Stomach (tissue), 4 donors: ENCODE data around the gene MCUB.

Experiments
- CTCF ChIP-seq, 7 experiments: fragments of 450-650 bp in 4 of 7; fragments of 200-600 bp in 3 of 7; sonication (generic) in 3 of 7; IDR thresholded peaks; one replicate each; pipeline ENCODE4 v1.5.1; 2016 to 2019; ENCODE audit warnings: antibody characterized with exemption in 7 of 7, control low read depth in 2 of 7, mild to moderate bottlenecking in 1 of 7
- EP300 ChIP-seq: sonication (generic); formaldehyde crosslinking; IDR thresholded peaks from one replicate; pipeline ENCODE4 v1.6.1; 2017; ENCODE audit warnings: antibody characterized with exemption
- POLR2A ChIP-seq, 4 donors: fragments of 450-650 bp; IDR thresholded peaks; one replicate each; pipeline ENCODE4 v1.6.1; 2016; ENCODE audit warnings: antibody characterized with exemption in 4 of 4, control low read depth in 2 of 4, mild to moderate bottlenecking in 1 of 4, moderate library complexity in 1 of 4

GRCh38 chr4:109691411-109691920 lies 131.4 kb downstream of the MCUB start:
- TF ChIP-seq EP300 (no peak), POLR2A (IDR thresholded peaks at IDR 0.05) (no peak), CTCF (IDR thresholded peaks at IDR 0.05) (no peak)
